ENCODE results near the gene ZNF710.

ZNF710 gene

DNA sequence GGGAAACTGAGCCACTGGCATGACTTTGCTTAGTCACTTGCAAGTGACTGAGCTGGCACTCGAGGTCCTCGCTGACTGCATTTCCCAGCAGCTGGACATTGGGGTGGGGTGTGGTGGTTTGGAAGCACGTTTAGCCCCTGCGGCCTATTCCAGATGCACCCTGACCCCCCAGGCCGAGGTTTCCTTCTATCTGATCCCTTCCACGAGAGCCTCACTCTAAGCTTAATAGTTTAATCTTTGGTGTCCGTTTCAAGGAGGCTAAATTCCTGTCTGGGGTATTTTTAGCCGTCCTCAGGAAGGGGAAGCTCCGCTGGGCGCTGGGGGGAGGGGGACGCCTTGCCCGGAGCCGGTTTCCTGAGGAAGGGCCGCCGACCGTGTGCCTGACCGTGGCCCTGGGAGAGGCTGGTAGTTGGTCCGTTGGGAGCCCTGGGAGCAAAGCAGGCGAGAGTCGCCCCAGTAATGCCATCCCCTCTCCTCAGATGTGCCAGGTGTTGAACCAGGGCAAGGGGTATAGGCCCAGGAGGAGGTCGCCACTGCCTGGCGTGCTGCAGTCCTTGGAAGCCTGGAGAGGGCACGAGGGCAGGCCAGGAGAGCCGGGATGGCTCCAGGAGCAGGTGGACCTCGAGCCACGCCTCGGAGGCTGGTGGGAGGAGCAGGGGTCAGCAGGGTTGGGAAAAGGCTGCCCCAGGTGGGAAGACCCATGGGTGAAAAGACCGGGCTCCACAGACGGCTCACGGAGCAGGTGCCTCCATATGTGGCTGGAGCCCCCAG lies 64.0 kb downstream of the ZNF710 start:
- H3K79me2 ChIP-seq (ENCODE audit: insufficient read depth, low read length): no peaks in the 10 kb centered on the region; the same call in 1 of the 2 replicates
- H3K4me1 ChIP-seq (ENCODE audit: insufficient read depth, low read length, poor library complexity, severe bottlenecking): no peaks in the 10 kb centered on the region
- H3K9me2 ChIP-seq (replicated peaks; ENCODE audit: low read depth, low read length): no peaks in the 10 kb centered on the region
- H2AFZ ChIP-seq (ENCODE audit: low read length): no peak overlapping the region
- H3K4me2 ChIP-seq (ENCODE audit: low read depth, low read length, poor library complexity, severe bottlenecking): no peak overlapping the region
- H3K9ac ChIP-seq (ENCODE audit: low read depth, low read length, poor library complexity, severe bottlenecking): no peak overlapping the region
- no peaks in the 10 kb centered on the region for H4K20me1 ChIP-seq (ENCODE audit: insufficient read depth, low read length, poor library complexity, severe bottlenecking)
- peaks cover 12% of the 10 kb centered on the region; the same call in 1 of the 2 replicates for H3K36me3 ChIP-seq (ENCODE audit: insufficient read depth, low read length)
- no peaks in the 10 kb centered on the region for H3F3A ChIP-seq (ENCODE audit: low read depth)
- H3K9me3 ChIP-seq (ENCODE audit: insufficient read depth, low read depth, low read length): no peaks in the 10 kb centered on the region
- no peak overlapping the region for H3K4me3 ChIP-seq (ENCODE audit: low read length, poor library complexity, severe bottlenecking)
- TF ChIP-seq, protein P1, sequence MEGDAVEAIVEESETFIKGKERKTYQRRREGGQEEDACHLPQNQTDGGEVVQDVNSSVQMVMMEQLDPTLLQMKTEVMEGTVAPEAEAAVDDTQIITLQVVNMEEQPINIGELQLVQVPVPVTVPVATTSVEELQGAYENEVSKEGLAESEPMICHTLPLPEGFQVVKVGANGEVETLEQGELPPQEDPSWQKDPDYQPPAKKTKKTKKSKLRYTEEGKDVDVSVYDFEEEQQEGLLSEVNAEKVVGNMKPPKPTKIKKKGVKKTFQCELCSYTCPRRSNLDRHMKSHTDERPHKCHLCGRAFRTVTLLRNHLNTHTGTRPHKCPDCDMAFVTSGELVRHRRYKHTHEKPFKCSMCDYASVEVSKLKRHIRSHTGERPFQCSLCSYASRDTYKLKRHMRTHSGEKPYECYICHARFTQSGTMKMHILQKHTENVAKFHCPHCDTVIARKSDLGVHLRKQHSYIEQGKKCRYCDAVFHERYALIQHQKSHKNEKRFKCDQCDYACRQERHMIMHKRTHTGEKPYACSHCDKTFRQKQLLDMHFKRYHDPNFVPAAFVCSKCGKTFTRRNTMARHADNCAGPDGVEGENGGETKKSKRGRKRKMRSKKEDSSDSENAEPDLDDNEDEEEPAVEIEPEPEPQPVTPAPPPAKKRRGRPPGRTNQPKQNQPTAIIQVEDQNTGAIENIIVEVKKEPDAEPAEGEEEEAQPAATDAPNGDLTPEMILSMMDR (conservative IDR thresholded peaks at IDR 0.05; ENCODE audit: low read length): no peak
- no peak for TF ChIP-seq EZH2phosphoT487 (IDR thresholded peaks at IDR 0.05; ENCODE audit: borderline replicate concordance)
- no peaks in the 10 kb centered on the region for H3K27me3 ChIP-seq (ENCODE audit: insufficient read depth, low read length, poor library complexity, severe bottlenecking)

DNA sequence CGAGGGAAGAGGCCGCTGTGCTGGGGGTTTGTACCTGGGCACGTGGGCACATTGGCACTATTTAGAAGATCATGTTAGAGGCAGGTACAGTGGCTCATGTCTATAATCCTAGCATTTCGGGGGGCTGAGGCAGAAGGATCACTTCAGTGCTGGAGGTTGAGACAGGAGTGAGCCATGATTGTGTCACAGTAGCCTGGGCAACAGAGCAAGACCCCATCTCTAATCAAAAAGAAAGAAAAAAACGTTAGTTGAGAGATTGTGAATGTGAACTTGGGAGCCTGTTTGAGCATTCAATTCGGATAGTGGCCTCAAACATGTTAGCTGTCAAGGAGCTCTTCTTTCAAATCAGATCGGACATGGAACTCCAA lies 64.5 kb downstream of the ZNF710 start:
- H3K79me2 ChIP-seq (ENCODE audit: insufficient read depth, low read length): no peaks in the 10 kb centered on the region; the same call in 1 of the 2 replicates
- H3K27me3 ChIP-seq (ENCODE audit: insufficient read depth, low read length, poor library complexity, severe bottlenecking): no peaks in the 10 kb centered on the region
- H3K9ac ChIP-seq (ENCODE audit: low read depth, low read length, poor library complexity, severe bottlenecking): no peak overlapping the region
- TF ChIP-seq EZH2phosphoT487 (IDR thresholded peaks at IDR 0.05; ENCODE audit: borderline replicate concordance): no peak
- TF ChIP-seq, protein P1 (conservative IDR thresholded peaks at IDR 0.05; ENCODE audit: low read length): no peak
- H3K36me3 ChIP-seq (ENCODE audit: insufficient read depth, low read length): peaks cover 12% of the 10 kb centered on the region; the same call in 1 of the 2 replicates
- H3K9me3 ChIP-seq (ENCODE audit: insufficient read depth, low read depth, low read length): no peaks in the 10 kb centered on the region
- H3K4me2 ChIP-seq (ENCODE audit: low read depth, low read length, poor library complexity, severe bottlenecking): no peak overlapping the region
- no peaks in the 10 kb centered on the region for H4K20me1 ChIP-seq (ENCODE audit: insufficient read depth, low read length, poor library complexity, severe bottlenecking)
- no peaks in the 10 kb centered on the region for H3K4me1 ChIP-seq (ENCODE audit: insufficient read depth, low read length, poor library complexity, severe bottlenecking)
- no peak overlapping the region for H3K4me3 ChIP-seq (ENCODE audit: low read length, poor library complexity, severe bottlenecking)
- no peak overlapping the region for H2AFZ ChIP-seq (ENCODE audit: low read length)
- no peaks in the 10 kb centered on the region for H3K9me2 ChIP-seq (replicated peaks; ENCODE audit: low read depth, low read length)
- no peaks in the 10 kb centered on the region for H3F3A ChIP-seq (ENCODE audit: low read depth)

GRCh38 chr15:90067181-90067952 lies 66.2 kb downstream of the ZNF710 start:
- no peaks in the 10 kb centered on the region for H4K20me1 ChIP-seq (ENCODE audit: insufficient read depth, low read length, poor library complexity, severe bottlenecking)
- H3K9me3 ChIP-seq (ENCODE audit: insufficient read depth, low read depth, low read length): no peaks in the 10 kb centered on the region
- H3K9ac ChIP-seq (ENCODE audit: low read depth, low read length, poor library complexity, severe bottlenecking): no peak overlapping the region
- H3K9me2 ChIP-seq (replicated peaks; ENCODE audit: low read depth, low read length): no peaks in the 10 kb centered on the region
- H3K4me2 ChIP-seq (ENCODE audit: low read depth, low read length, poor library complexity, severe bottlenecking): no peak overlapping the region
- H3K4me3 ChIP-seq (ENCODE audit: low read length, poor library complexity, severe bottlenecking): no peak overlapping the region
- H3K4me1 ChIP-seq (ENCODE audit: insufficient read depth, low read length, poor library complexity, severe bottlenecking): no peaks in the 10 kb centered on the region
- TF ChIP-seq, protein P1 (conservative IDR thresholded peaks at IDR 0.05; ENCODE audit: low read length): no peak
- TF ChIP-seq EZH2phosphoT487 (IDR thresholded peaks at IDR 0.05; ENCODE audit: borderline replicate concordance): no peak
- H3K27me3 ChIP-seq (ENCODE audit: insufficient read depth, low read length, poor library complexity, severe bottlenecking): no peaks in the 10 kb centered on the region
- no peak overlapping the region for H2AFZ ChIP-seq (ENCODE audit: low read length)
- H3F3A ChIP-seq (ENCODE audit: low read depth): no peaks in the 10 kb centered on the region
- peaks cover 17% of the 10 kb centered on the region; the same call in 1 of the 2 replicates for H3K36me3 ChIP-seq (ENCODE audit: insufficient read depth, low read length)
- H3K79me2 ChIP-seq (ENCODE audit: insufficient read depth, low read length): no peaks in the 10 kb centered on the region
